Transverse colon (tissue), 3 donors: ENCODE data around the gene CENPB.

ENCODE experiments used
- CTCF ChIP-seq, 5 experiments: fragments of 200-600 bp in 3 of 5; fragments of 450-650 bp in 2 of 5; sonication (generic) in 3 of 5; IDR thresholded peaks; 1 replicate in 2 of 5; 2 replicates in 3 of 5; pipeline ENCODE4 v1.5.1; 2016 to 2017; ENCODE audit warnings: antibody characterized with exemption in 5 of 5, inconsistent platforms in 3 of 5, mild to moderate bottlenecking in 2 of 5, moderate library complexity in 1 of 5
- POLR2A ChIP-seq: fragments of 450-650 bp; IDR thresholded peaks from one replicate; pipeline ENCODE4 v1.6.1; 2016; ENCODE audit warnings: antibody characterized with exemption, mild to moderate bottlenecking, moderate library complexity

GRCh38 chr20:3801846-3802245, 15.3 kb upstream of the CENPB start:
- no peak for TF ChIP-seq CTCF (IDR thresholded peaks at IDR 0.05)
- no peak for TF ChIP-seq POLR2A
